Lower leg skin (tissue), 4 donors: ENCODE measurements around the gene NKAIN2. TPM values are rescaled to one million over a fixed set of nuclear protein-coding genes. Genes with fewer than 3 reads are reported as not detected.

Experiments used
- DNase-seq, 2 donors: peaks; one replicate each; pipeline ENCODE4 v3.0.0-alpha.2; 2019; ENCODE audit warnings: low spot score in 2 of 2
- H3K4me3 ChIP-seq: fragments of 200-600 bp; sonication (generic); 2 replicates; pipeline ENCODE4 v1.5.1; 2017; ENCODE audit warnings: mild to moderate bottlenecking, low read depth; ENCODE audit not compliant: poor library complexity, severe bottlenecking
- POLR2A ChIP-seq, 2 donors: fragments of 450-650 bp; IDR thresholded peaks; one replicate each; pipeline ENCODE4 v1.6.1; 2016 to 2017; ENCODE audit warnings: antibody characterized with exemption in 2 of 2, mild to moderate bottlenecking in 1 of 2, moderate library complexity in 1 of 2
- WGBS, 2 donors: methylation state at CpG; one replicate each; pipeline ENCODE4 v1.1.5; 2018; 5-methylcytosine and 5-hydroxymethylcytosine counted together
- intact Hi-C: fragments of 100-400 bp; cut with DNase I; formaldehyde crosslinking; loops from one replicate; pipeline ENCODE4 v1.15.0; 2023; ENCODE audit warnings: low total_unique reads
- total RNA-seq, 4 donors: library from RNA; depleted of rRNA; stranded (reverse); fragments of >200 nt; gene quantifications; one replicate each; pipeline ENCODE4 v1.1.0, GENCODE V29; 2016
- TF ChIP-seq, protein P1 (sequence below), 3 donors: fragments of 450-650 bp; IDR thresholded peaks; one replicate each; pipeline ENCODE4 v1.5.1; 2016; ENCODE audit warnings: antibody characterized with exemption in 3 of 3, mild to moderate bottlenecking in 3 of 3, moderate library complexity in 2 of 3

Gene NKAIN2
- total RNA-seq, 4 donors from 2014 or later: 0.37 TPM; not detected in 3

DNA sequence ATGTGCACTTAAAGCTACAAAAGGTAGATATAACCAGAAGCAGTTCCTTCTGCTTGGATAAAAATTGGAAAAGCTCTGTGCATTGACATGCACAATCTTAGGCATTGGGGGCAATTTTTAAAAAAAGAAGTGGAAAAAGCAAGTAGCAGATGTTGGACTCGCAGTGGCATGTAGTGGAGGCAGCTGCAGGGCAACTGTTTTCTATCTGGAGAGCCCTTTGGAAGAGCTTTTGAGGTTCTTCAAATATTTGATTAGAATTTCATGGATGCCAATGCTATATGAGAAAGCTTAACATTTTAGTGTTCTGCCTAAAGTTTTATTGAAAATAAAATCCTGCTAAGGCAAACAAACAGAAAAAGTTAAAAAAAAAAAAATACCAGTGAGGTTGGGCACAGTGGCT is 770.3 kb downstream of the NKAIN2 start:
- WGBS, 2 donors: 16 to 38% methylated on average over 1 of the region's 1 CpG
- DNase-seq: no peak
- TF ChIP-seq POLR2A (IDR thresholded peaks at IDR 0.05): no peak
- TF ChIP-seq, protein P1, sequence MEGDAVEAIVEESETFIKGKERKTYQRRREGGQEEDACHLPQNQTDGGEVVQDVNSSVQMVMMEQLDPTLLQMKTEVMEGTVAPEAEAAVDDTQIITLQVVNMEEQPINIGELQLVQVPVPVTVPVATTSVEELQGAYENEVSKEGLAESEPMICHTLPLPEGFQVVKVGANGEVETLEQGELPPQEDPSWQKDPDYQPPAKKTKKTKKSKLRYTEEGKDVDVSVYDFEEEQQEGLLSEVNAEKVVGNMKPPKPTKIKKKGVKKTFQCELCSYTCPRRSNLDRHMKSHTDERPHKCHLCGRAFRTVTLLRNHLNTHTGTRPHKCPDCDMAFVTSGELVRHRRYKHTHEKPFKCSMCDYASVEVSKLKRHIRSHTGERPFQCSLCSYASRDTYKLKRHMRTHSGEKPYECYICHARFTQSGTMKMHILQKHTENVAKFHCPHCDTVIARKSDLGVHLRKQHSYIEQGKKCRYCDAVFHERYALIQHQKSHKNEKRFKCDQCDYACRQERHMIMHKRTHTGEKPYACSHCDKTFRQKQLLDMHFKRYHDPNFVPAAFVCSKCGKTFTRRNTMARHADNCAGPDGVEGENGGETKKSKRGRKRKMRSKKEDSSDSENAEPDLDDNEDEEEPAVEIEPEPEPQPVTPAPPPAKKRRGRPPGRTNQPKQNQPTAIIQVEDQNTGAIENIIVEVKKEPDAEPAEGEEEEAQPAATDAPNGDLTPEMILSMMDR (IDR thresholded peaks at IDR 0.05): no peak

DNA sequence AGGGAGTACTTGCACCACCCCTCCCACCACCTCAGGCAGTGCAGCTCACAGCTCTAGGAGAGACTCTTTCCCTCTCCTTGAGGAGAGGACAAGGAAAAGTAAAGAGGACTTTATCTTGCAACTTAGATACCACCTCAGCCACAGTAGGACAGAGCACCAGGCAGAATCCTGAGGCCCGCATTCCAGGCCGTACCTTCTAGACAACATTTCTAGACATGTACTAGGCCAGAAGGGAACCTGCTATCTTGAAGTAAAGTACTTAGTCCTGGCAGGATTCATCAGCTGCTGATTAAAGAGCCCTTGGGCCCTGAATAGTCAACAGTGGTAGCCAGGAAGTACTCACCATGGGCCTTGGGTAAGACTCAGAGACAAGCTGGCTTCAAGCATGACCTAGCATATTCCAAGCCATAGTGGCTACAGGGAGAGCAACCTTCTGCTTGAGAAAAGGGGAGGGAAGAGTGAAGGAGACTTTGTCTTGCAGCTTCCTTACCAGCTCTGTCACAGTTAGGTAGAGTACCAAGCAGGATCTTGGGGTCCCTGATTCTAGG is 774.1 kb downstream of the NKAIN2 start:
- no peak overlapping the region for H3K4me3 ChIP-seq

More for the DNA sequence above, 770.3 kb downstream of the NKAIN2 start:
- no peak overlapping the region for H3K4me3 ChIP-seq
- intact Hi-C loops: no loop called here

DNA sequence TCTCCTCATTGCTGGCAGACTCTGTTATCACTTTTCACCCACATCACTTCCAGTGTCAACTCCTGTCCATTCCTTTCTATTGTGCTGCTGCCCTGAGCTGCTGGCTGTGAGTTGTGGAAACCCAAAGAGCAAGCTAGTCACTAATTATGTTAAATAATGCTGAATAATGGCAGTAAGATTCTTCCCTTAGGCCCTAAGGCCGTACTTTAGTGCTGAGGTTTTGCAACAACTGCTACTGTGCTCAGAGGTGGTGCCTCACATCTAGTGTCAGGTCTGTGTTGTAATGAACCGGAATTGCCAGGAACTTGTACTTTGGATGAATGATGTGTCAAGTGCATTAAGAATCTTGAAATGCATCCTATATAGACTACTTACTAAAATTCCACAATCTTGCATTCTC is 786.3 kb downstream of the NKAIN2 start:
- no peak for DNase-seq
- WGBS, 2 donors: 26 to 31% methylated on average over 2 of the region's 2 CpGs
- no peak for TF ChIP-seq POLR2A (IDR thresholded peaks at IDR 0.05)
- TF ChIP-seq, protein P1 (IDR thresholded peaks at IDR 0.05): no peak
- intact Hi-C loops: no loop called here
- H3K4me3 ChIP-seq: no peak overlapping the region

More for the DNA sequence above, 774.1 kb downstream of the NKAIN2 start:
- TF ChIP-seq POLR2A (IDR thresholded peaks at IDR 0.05): no peak
- TF ChIP-seq, protein P1 (IDR thresholded peaks at IDR 0.05): no peak
- 80 to 86% methylated on average over 2 of the region's 2 CpGs for WGBS, 2 donors
- intact Hi-C loops: no loop called here
- DNase-seq: no peak

GRCh38 chr6:124599656-124600055 is 796.0 kb downstream of the NKAIN2 start:
- intact Hi-C loops: no loop called here
- TF ChIP-seq, protein P1 (IDR thresholded peaks at IDR 0.05): no peak
- no peak for TF ChIP-seq POLR2A (IDR thresholded peaks at IDR 0.05)
- no peak for DNase-seq
- no peak overlapping the region for H3K4me3 ChIP-seq
- 66 to 76% methylated on average over 1 of the region's 1 CpG for WGBS, 2 donors

DNA sequence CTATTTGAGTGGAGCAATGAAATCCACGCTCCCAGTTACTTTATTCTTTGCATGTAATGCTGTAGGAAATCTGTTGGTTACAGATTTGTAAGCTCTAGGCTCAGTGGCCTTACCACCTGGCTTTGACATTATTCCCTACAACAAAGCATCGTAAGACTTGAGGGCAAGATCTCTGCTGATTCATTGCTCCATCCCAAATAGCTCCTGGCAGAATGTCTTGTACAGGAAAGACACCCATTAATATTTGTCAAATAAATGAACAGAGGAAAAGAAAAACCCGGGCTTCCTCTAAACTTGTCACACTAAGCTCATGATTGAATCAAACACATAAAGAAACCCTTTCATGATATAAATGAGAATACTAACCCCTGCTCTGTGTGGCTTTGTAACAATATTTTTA is 801.1 kb downstream of the NKAIN2 start:
- 45% methylated on average over 3 of the region's 3 CpGs for WGBS, 2 donors
- no peak for DNase-seq
- intact Hi-C loops: no loop called here

More for the DNA sequence above, 801.1 kb downstream of the NKAIN2 start:
- no peak overlapping the region for H3K4me3 ChIP-seq
- TF ChIP-seq, protein P1 (IDR thresholded peaks at IDR 0.05): no peak
- TF ChIP-seq POLR2A (IDR thresholded peaks at IDR 0.05): no peak
